OCI-LY3 (cell line): Measurements from ENCODE around the gene DDIAS.
A peak's percentile ranks its signal among the peaks of the same experiment; 100 is the strongest.
"Not testable (repeated sequence)": the region's sequence is repeated elsewhere in the genome, so short reads cannot be mapped to it uniquely, and the experiment has no call there.

Source experiments
- H2AFZ ChIP-seq: fragments of 200-600, 300-600 bp; shearing (Covaris generic); 2 replicates; pipeline ENCODE4 v1.6.0; 2014; ENCODE audit warnings: antibody characterized with exemption, low read depth, low read length
- H3K27ac ChIP-seq: fragments of 200-600, 300-600 bp; sonication (generic); 2 replicates; pipeline ENCODE4 v1.5.1; 2014; ENCODE audit warnings: mild to moderate bottlenecking, low read length, moderate library complexity, mixed read lengths
- H3K27me3 ChIP-seq: fragments of 200-600, 300-600 bp; sonication (generic); 2 replicates; pipeline ENCODE4 v1.6.1; 2014; ENCODE audit warnings: low read depth, low read length, mixed read lengths
- H3K36me3 ChIP-seq: fragments of 200-600, 300-600 bp; sonication (generic); replicated peaks from 2 replicates; pipeline ENCODE3; 2014; ENCODE audit warnings: low read depth, low read length, mixed read lengths
- H3K4me1 ChIP-seq: fragments of 300-600, 200-600 bp; sonication (generic); 2 replicates; pipeline ENCODE4 v1.6.1; 2014; ENCODE audit warnings: low read length, mixed read lengths
- H3K4me2 ChIP-seq: fragments of 200-600, 300-600 bp; sonication (generic); 2 replicates; pipeline ENCODE4 v1.6.1; 2014; ENCODE audit warnings: low read length, mixed read lengths
- H3K4me3 ChIP-seq: fragments of 300-600, 200-600 bp; sonication (generic); 2 replicates; pipeline ENCODE4 v1.5.1; 2014; ENCODE audit warnings: antibody characterized with exemption, mild to moderate bottlenecking, low read length, moderate library complexity
- H3K79me2 ChIP-seq: fragments of 300-600, 200-600 bp; shearing (Covaris generic); 2 replicates; pipeline ENCODE4 v1.6.1; 2014; ENCODE audit warnings: mild to moderate bottlenecking, low read length, mixed read lengths
- H3K9ac ChIP-seq: fragments of 300-600, 200-600 bp; shearing (Covaris generic); 2 replicates; pipeline ENCODE4 v1.6.0; 2014; ENCODE audit warnings: mild to moderate bottlenecking, low read length, moderate library complexity
- H3K9me3 ChIP-seq: fragments of 200-600, 300-600 bp; shearing (Covaris generic); 2 replicates; pipeline ENCODE4 v1.6.1; 2014; ENCODE audit warnings: low read length, mixed read lengths; ENCODE audit not compliant: insufficient read depth
- H4K20me1 ChIP-seq: fragments of 200-600, 300-600 bp; sonication (generic); 2 replicates; pipeline ENCODE4 v1.6.1; 2016; ENCODE audit warnings: low read length, mixed read lengths; ENCODE audit not compliant: insufficient read depth
- EZH2phosphoT487 ChIP-seq: fragments of 200-600 bp; shearing (Covaris generic); IDR thresholded peaks from 2 replicates; pipeline ENCODE4 v1.6.1; 2018; ENCODE audit warnings: antibody characterized with exemption, mixed run types, low read depth
- TF ChIP-seq, protein P1 (sequence below): fragments of 200-600, 300-600 bp; sonication (generic); IDR thresholded peaks from 2 replicates; pipeline ENCODE4 v1.5.1; 2014; ENCODE audit warnings: antibody characterized with exemption, low read length, low read depth

DDIAS gene

DNA sequence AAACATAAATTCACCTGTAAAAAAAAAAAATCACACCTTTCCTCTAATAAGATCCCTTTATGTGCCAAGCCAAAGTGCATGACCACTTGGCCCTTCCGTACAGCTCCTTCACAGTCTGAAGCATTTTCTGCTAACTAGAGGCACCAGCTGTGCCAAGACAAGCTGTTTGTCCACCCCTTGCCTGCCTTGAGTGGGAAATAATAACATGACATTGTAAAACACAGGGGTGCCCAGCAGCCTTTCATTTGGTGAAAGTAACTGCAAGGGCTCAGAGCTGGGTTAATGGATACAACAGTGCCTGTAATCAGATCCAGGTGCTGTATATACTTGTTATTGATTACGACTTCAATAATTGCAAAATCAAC, 59.2 kb downstream of the DDIAS start:
- H3K9ac ChIP-seq = peak overlapping the region; percentile 25
- H3K36me3 ChIP-seq = peaks cover 43% of the 10 kb centered on the region
- H3K4me2 ChIP-seq = peak overlapping the region; percentile 51
- H3K4me1 ChIP-seq = peaks cover 26% of the 10 kb centered on the region
- H4K20me1 ChIP-seq = no peaks in the 10 kb centered on the region
- peak overlapping the region; percentile 61 for H3K27ac ChIP-seq
- no peak overlapping the region for H2AFZ ChIP-seq
- TF ChIP-seq EZH2phosphoT487 = no peak
- TF ChIP-seq, protein P1, sequence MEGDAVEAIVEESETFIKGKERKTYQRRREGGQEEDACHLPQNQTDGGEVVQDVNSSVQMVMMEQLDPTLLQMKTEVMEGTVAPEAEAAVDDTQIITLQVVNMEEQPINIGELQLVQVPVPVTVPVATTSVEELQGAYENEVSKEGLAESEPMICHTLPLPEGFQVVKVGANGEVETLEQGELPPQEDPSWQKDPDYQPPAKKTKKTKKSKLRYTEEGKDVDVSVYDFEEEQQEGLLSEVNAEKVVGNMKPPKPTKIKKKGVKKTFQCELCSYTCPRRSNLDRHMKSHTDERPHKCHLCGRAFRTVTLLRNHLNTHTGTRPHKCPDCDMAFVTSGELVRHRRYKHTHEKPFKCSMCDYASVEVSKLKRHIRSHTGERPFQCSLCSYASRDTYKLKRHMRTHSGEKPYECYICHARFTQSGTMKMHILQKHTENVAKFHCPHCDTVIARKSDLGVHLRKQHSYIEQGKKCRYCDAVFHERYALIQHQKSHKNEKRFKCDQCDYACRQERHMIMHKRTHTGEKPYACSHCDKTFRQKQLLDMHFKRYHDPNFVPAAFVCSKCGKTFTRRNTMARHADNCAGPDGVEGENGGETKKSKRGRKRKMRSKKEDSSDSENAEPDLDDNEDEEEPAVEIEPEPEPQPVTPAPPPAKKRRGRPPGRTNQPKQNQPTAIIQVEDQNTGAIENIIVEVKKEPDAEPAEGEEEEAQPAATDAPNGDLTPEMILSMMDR = no peak
- 0 out of 2 replicates have a peak, but pooled peaks cover 5% of the 10 kb centered on the region for H3K9me3 ChIP-seq
- H3K4me3 ChIP-seq = peak overlapping the region; percentile 45; the same call in 1 of the 2 replicates
- H3K79me2 ChIP-seq = peaks cover 53% of the 10 kb centered on the region
- H3K27me3 ChIP-seq = no peaks in the 10 kb centered on the region

DNA sequence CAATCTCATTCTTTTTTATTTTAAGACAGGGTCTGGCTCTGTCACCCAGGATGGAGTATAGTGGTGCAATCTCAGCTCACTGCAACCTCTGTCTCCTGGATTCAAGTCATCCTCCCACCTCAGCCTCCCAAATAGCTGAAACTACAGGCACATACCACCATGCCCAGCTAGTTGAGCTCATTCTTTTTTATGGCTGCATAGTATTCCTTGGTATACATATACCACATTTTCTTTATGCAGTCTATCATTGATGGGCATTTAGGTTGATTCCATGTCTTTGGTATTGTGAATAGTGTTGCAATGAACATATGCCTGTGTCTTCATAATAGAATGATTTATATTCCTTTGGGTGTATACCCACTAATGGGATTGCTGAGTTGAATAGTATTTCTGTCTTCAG, 60.5 kb downstream of the DDIAS start:
- not testable (repeated sequence) for H3K4me2 ChIP-seq, H3K27ac ChIP-seq, H3K9me3 ChIP-seq, H2AFZ ChIP-seq, H4K20me1 ChIP-seq, H3K27me3 ChIP-seq, H3K4me3 ChIP-seq, H3K9ac ChIP-seq
- peaks cover 28% of the 10 kb centered on the region for H3K4me1 ChIP-seq
- peaks cover 63% of the 10 kb centered on the region for H3K79me2 ChIP-seq
- peaks cover 44% of the 10 kb centered on the region for H3K36me3 ChIP-seq

DNA sequence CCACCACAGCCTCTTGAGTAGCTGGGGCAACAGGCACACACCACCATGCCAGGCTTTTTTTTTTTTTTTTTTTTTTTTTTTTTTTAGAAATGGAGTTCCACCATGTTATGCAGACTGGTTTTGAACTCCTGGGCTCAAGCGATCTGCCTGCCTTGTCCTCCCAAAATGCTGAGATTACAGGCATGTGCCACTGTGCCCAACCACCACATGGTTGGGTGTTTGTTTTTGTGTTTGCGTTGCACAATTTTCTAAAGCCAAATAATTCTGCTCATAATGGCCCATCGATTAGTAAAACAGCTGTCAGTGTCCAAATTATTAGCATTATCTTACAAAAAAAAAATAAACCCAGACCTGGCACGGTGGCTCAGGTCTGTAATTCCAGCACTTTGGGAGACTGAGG, 65.8 kb downstream of the DDIAS start:
- no peak for TF ChIP-seq EZH2phosphoT487
- TF ChIP-seq, protein P1 = no peak
- H3K9ac ChIP-seq = no peak overlapping the region

DNA sequence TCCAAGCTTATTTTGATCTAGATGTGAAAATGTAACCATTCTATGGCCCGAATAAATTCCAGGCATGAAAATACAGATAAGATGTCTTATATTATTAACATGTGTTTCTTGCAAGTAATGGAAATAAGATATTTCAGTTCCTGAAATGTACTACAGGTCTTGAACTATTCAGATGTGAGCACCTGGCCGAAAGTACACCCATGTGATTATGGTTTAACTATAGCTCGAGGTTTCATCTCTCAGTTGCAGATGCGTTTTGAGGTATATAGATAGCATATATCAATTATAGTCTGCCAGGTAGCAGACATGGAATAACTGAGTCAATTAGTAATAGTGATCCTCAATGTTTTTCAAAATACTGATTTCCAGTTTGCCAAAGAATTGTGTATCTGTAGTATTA, 68.3 kb downstream of the DDIAS start:
- Histone ChIP-seq H3K27ac (peak overlapping the region; percentile 91), H3K4me3 (peak overlapping the region; percentile 69), H3K9ac (peak overlapping the region; percentile 78), H3K9me3 (no peaks in the 10 kb centered on the region), H3K27me3 (no peaks in the 10 kb centered on the region), H3K36me3 (peaks cover 40% of the 10 kb centered on the region), H3K4me1 (peaks cover 72% of the 10 kb centered on the region), H3K4me2 (peak overlapping the region; percentile 74), H4K20me1 (no peaks in the 10 kb centered on the region), H2AFZ (no peak overlapping the region), H3K79me2 (peaks cover 67% of the 10 kb centered on the region)
- TF ChIP-seq, protein P1 = no peak
- no peak for TF ChIP-seq EZH2phosphoT487

More for the DNA sequence above, 65.8 kb downstream of the DDIAS start:
- Histone ChIP-seq H3K79me2 (peaks cover 50% of the 10 kb centered on the region), H3K4me2 (no peak overlapping the region), H4K20me1 (no peaks in the 10 kb centered on the region), H2AFZ (no peak overlapping the region), H3K27me3 (no peaks in the 10 kb centered on the region), H3K4me1 (peaks cover 53% of the 10 kb centered on the region), H3K27ac (no peak overlapping the region), H3K36me3 (peaks cover 37% of the 10 kb centered on the region), H3K9me3 (0 out of 2 replicates have a peak, but pooled peaks cover 1% of the 10 kb centered on the region), H3K4me3 (no peak overlapping the region)

DNA sequence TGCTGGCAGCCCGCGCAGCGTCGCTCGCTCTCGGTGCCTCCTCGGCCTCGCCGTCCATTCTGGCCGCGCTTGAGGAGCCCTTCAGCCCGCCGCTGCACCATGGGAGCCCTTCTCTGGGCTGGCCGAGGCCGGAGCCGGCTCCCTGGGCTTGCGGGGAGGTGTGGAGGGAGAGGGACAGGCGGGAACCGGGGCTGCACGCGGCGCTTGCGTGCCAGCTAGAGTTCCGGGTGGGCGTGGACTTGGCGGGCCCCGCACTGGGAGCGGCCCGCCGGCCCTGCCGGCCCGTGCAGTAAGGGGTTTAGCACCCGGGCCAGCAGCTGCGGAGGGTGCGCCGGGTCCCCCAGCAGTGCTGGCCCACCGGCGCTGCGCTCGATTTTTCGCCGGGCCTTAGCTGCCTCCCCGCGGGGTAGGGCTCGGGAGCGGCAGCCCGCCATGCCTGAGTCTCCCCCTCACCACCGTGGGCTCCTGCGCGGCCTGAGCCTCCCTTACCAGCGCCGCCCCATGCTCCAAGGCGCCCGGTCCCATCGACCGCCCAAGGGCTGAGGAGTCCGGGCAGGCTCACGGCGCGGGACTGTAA, 69.1 kb downstream of the DDIAS start:
- Histone ChIP-seq H3K36me3 (peaks cover 34% of the 10 kb centered on the region), H3K4me1 (peaks cover 79% of the 10 kb centered on the region), H3K4me3 (peak overlapping the region; percentile 69), H3K79me2 (peaks cover 71% of the 10 kb centered on the region), H3K4me2 (peak overlapping the region; percentile 74), H3K9ac (peak overlapping the region; percentile 78), H3K27ac (peak overlapping the region; percentile 91)
- H3K9me3 ChIP-seq, H4K20me1 ChIP-seq, H3K27me3 ChIP-seq, H2AFZ ChIP-seq: not testable (repeated sequence)

DNA sequence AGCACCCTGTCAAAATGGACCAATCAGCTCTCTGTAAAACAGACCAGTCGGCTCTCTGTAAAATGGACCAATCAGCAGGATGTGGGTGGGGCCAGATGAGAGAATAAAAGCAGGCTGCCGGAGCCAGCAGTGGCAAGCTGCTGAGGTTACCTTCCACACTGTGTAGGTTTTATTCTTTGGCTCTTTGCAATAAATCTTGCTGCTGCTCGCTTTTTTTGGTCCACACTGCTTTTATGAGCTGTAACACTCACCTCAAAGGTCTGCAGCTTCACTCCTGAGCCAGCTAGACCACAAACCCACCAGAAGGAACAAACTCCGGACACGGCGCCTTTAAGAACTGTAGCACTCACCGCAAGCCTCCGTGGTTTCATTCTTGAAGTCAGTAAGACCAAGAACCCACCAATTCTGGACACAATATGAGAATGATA, 70.0 kb downstream of the DDIAS start:
- H3K9me3 ChIP-seq, H4K20me1 ChIP-seq, H2AFZ ChIP-seq, H3K27me3 ChIP-seq: not testable (repeated sequence)
- H3K4me1 ChIP-seq = peaks cover 88% of the 10 kb centered on the region
- peaks cover 73% of the 10 kb centered on the region for H3K79me2 ChIP-seq
- peak overlapping the region; percentile 63 for H3K4me2 ChIP-seq
- H3K4me3 ChIP-seq = peak overlapping the region; percentile 52
- peaks cover 30% of the 10 kb centered on the region for H3K36me3 ChIP-seq
- peak overlapping the region; percentile 91 for H3K27ac ChIP-seq
- H3K9ac ChIP-seq = peak overlapping the region; percentile 56
